HG03060 (cell line): ENCODE results near the gene AKR1C1.
"Not testable (repeated sequence)": the region's sequence is repeated elsewhere in the genome, so short reads cannot be mapped to it uniquely, and the experiment has no call there.

Experiments used
- ATAC-seq: cut with Tn5 transposase; IDR thresholded peaks from one replicate; pipeline ENCODE4 v1.9.1; 2021; ENCODE audit warnings: low read depth, moderate number of reproducible peaks; ENCODE audit not compliant: unreplicated experiment

Gene AKR1C1

DNA sequence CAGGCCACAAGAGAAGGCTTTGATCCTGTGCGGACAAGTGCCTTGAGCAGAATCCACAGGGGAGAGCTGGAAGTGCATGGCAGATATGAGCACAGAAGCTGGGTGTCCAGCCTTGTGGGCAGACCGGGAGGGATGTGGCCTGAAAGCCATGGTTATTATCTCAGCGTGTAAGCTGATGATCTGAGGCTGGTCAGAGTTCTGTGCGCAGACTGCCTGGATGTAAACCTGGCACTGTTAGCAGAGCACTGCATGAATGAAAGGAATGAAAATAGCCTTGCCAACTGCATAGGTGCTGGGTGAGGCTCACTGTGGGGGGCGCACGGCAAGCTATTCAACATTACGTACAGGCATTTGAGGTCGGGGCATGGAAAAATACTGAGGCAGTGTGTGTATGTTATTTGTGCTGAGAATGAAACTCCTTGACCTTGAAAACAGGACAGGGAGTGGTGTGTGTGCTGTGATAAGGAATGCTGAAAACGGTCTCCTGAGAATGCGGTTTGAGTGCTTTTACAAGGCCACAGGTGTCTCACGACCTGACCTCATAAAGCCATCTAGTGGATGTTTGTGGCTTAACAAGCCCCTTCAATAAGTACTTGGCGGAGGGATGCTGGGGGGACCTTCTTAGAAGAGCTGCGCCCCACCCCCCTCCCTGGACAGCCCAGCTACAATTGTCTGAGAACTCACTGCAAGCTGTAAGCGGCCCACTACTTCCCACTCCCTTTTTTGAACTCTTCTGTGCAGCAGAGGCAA lies 18.7 kb downstream of the AKR1C1 start:
- ATAC-seq, result no peak

- ATAC-seq, result no peak
Observed at GRCh38 chr10:4982764-4983226, 19.6 kb downstream of the AKR1C1 start.

- ATAC-seq, result no peak
Observed at GRCh38 chr10:4983615-4984216, 20.5 kb downstream of the AKR1C1 start.

DNA sequence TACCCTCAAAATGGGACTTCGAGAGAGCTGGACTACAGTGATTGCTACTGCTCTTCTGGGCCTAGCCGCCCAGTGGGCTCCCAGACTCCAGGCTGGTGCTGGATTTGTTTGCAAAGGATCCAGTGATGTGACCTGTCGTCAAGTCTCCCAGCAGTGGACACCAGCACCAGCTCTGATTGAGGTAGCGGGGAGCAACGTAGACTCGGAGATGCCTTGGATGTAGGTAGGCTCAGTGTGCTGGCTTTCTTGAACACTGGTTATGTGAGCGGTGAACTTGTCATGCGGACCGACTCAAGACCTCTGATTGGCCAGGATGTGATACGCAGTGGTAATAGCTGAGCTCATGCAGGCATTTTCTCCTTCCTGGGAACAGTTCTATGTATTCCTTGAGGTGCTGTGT lies 21.0 kb downstream of the AKR1C1 start:
- ATAC-seq, result no peak

- no peak for ATAC-seq
Observed at GRCh38 chr10:4984971-4985594, 21.9 kb downstream of the AKR1C1 start.

DNA sequence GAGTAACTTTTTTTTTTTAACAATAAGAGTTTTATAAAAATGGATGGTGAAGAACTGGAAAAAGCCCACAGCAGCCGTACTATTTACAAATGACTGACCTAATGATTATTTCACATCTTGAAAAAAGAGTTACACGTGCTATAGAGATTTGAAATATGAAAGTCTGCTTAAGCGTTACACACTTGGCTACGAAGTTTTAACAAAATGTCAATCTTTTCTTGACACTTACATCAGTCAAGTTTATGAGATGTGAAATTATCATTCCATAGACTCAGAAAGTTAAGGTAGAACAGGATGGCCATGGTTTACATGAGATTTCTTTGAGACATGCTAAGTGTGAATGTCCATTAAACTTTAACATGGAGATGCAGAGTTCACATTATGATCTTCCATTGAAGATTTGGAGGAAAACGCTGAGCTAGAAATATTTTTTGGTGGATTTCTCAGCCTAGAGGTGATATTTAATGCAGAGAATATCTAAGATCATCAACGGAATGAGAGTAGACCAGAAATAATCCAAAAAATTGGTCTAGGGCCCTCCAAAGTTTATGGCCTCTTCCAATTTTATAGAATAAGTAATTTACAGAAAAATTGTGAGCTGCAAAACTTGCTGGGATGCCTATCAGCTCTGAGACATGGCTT lies 24.9 kb downstream of the AKR1C1 start:
- ATAC-seq, result not testable (repeated sequence)

- no peak for ATAC-seq
Observed at GRCh38 chr10:4990217-4990616, 27.0 kb downstream of the AKR1C1 start.

DNA sequence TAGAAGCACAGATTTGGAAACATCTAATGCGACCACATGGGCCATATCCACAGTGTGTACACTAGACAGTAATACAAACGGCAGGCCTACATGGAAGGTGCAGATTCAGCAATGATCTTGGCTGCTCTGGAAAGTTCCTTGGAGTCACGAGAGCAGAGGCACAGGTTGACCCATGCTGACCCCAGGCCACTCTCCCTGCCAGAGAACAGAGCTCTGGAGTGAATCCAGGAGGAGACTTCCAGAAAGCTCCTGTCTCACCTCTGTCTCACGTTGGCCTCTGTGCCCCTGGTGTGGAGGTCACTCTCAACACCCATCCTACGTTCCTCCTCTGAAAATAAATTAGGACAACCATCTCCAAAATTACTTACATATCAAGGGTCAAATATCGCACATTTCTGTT lies 28.2 kb downstream of the AKR1C1 start:
- not testable (repeated sequence) for ATAC-seq

- ATAC-seq, result not testable (repeated sequence)
Observed at GRCh38 chr10:4992564-4992963, 29.3 kb downstream of the AKR1C1 start.

GRCh38 chr10:4994260-4994659 lies 31.0 kb downstream of the AKR1C1 start:
- ATAC-seq, result not testable (repeated sequence)

- ATAC-seq, result no peak
Observed at GRCh38 chr10:4998671-4999070, 35.5 kb downstream of the AKR1C1 start.

GRCh38 chr10:5002013-5002727 lies 39.0 kb downstream of the AKR1C1 start:
- no peak for ATAC-seq

DNA sequence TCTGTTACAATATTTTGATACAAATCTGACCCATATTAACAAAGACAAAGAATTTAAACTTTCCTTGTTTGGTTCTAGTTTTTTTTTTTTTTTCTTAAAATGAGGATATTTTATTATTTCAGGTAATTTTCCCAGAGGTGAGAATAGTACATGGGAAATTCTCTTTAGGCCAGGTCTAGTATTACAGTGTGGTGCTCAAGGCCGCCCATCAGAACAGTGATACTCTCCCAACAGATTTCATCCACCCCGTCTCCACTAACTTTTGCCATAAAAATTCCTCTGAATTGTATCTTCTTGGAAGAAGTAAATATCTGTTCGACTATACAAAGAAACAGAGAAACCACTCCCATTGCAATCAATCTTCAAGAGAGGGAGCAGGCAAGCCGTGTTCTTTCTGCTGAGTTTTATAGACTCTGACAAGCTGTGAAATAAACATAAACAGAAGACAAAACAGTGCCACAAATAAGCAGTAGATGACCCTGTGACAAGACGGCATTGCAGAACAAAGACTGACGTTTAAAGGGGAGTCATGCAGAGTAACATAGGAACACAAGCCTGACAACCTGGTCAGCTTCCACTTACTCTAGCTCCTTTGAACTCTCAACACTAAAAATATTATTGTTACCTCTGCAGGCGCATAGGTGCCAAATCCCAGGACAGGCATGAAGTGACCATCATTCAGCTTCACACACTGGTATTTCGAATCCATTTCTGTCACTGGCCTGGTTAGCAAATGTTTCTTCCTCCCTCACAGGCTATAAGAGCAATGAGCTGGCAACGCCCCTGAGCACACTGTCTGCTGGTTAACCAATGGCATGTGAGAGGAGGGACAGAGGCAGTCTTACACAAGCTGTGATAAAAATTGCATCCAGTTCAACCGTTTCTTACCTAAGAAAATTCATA lies 40.2 kb downstream of the AKR1C1 start, which contains the start of gene AKR1C2:
TSS of gene AKR1C2 (minus strand) at position 731 of the 903 bp plus-strand sequence. CDS start at position 709, 22 bp downstream.
- not testable (repeated sequence) for ATAC-seq

- not testable (repeated sequence) for ATAC-seq
Observed at GRCh38 chr10:5004030-5004385, 40.8 kb downstream of the AKR1C1 start.

DNA sequence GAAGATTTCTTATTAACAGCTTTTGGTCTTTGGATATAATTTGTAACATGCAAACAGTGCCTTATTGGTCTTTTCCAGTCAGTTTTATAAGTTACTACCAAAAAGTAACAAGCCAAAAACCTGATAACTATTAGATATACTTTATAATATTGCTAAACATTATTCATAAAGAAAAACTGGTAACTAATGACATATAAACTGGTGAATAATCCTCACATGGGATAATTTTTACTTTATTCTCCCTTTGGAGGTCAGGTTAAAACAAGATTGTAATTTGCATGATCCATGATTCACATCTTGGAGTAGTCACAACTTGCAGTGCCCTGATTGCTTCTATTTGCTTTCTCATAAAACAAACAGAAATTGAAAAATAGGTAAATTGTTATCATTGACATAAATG lies 41.3 kb downstream of the AKR1C1 start:
- ATAC-seq, result not testable (repeated sequence)

DNA sequence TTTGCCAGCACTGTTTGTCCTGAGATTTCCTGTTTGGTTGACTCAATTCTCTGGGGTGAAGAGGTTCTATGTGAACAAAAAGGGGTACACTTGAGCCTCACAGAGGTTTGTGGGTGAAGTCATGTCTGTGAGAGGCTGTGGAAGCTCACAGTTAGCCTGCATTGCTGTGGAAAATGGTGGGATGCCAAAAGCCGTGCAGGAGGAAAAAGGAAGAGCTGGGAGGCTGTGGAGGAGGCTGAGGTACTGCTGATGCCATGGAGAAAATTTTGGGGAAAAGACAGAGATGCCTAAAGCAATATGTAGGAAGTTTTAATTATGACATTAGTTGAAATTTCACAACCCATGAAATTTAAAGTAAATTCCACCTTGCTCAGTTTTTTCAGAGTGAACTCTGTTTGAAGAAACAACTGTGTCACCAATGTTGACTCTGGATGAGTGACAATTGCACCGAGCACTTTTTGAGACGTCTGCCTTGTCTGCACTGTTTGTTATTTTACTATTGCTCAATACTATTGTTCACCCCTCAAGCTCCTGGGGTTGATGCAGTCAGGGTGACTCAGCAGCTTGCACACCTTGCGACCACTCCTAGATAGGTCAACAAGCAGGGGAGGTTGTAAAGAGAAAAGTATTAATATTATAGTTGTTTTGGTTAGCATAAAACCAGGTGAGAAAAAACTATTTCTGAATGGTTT lies 45.8 kb downstream of the AKR1C1 start:
- not testable (repeated sequence) for ATAC-seq

DNA sequence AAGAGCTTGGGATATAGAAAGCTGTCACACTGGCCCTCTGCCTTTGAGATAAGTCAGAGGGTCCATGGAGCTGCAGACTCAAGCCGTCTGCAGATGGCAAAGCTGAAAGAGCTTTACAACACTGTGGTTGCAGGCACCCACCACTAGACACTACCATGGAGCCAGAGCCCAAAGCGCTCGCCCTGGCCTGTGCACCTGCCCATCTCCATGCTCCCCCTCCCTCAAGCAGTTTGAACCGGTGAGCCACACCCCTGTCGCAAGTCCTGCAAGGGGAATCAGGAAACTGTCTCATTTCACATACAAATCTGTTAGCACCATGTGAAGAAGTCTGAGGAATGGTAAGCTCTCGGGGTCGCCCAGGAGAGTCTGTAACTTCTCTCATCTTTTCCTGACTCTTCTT lies 46.8 kb downstream of the AKR1C1 start:
- not testable (repeated sequence) for ATAC-seq

GRCh38 chr10:5011392-5011791 lies 48.2 kb downstream of the AKR1C1 start:
- not testable (repeated sequence) for ATAC-seq

GRCh38 chr10:5012595-5012994 lies 49.4 kb downstream of the AKR1C1 start:
- ATAC-seq, result no peak
